ENCODE results near the gene ARF6.

- TF ChIP-seq GATA3 (IDR thresholded peaks at IDR 0.05; ENCODE audit: low read depth, low read length) (no peak), GATA2 (IDR thresholded peaks at IDR 0.05; ENCODE audit: low read depth, low read length) (no peak)
Observed at GRCh38 chr14:49908433-49908782, 15.5 kb downstream of the ARF6 start.
